ENCODE data around the gene PNPLA6.

DNA sequence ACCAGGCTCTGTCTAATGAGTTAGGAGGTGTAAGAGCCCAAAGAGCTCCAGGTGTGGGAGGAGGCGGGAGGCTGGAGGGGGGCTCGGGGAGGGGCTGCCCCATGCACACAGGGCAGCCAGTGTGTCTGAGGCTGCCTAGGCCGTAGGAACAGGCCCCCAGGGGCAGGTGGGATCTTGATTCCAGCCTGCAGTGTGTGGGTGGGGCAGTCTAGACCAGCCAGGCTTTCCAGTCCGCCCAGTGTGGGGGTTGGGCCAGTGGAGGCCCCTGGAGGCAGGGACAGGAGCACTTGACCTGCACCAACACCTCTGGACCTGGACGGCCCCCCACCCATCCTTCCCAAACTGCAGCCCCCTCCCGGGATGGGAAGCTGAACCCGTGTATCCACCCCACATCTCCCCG lies 54.7 kb downstream of the PNPLA6 start:
- TF ChIP-seq FOXM1 (CRISPR knock-in tag; IDR thresholded peaks at IDR 0.05) (no peak), XRCC5 (optimal IDR thresholded peaks at IDR 0.05; ENCODE audit: low read length) (no peak), ZNF138 (CRISPR knock-in tag; IDR thresholded peaks at IDR 0.05; ENCODE audit: low read depth) (no peak), ATAD3A (CRISPR knock-in tag; IDR thresholded peaks at IDR 0.05) (no peak), POLR2AphosphoS5 (IDR thresholded peaks at IDR 0.05; ENCODE audit: low read depth, low read length) (no peak), SOX13 (IDR thresholded peaks at IDR 0.05) (no peak), SOX13 (CRISPR knock-in tag; conservative IDR thresholded peaks at IDR 0.05 in 1 of 2, IDR thresholded peaks at IDR 0.05 in 1 of 2) (no peak), POLR2A (IDR thresholded peaks at IDR 0.05; ENCODE audit: insufficient read depth in 1 of 2, low read depth in 2 of 2, low read length in 2 of 2) (no peak), EZH2 (conservative IDR thresholded peaks at IDR 0.05; ENCODE audit: low read depth, low read length) (no peak)
- TF ChIP-seq, protein P1, sequence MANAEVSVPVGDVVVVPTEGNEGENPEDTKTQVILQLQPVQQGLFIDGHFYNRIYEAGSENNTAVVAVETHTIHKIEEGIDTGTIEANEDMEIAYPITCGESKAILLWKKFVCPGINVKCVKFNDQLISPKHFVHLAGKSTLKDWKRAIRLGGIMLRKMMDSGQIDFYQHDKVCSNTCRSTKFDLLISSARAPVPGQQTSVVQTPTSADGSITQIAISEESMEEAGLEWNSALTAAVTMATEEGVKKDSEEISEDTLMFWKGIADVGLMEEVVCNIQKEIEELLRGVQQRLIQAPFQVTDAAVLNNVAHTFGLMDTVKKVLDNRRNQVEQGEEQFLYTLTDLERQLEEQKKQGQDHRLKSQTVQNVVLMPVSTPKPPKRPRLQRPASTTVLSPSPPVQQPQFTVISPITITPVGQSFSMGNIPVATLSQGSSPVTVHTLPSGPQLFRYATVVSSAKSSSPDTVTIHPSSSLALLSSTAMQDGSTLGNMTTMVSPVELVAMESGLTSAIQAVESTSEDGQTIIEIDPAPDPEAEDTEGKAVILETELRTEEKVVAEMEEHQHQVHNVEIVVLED (CRISPR knock-in tag; IDR thresholded peaks at IDR 0.05; ENCODE audit: borderline replicate concordance), result no peak
- TF ChIP-seq, protein P2, sequence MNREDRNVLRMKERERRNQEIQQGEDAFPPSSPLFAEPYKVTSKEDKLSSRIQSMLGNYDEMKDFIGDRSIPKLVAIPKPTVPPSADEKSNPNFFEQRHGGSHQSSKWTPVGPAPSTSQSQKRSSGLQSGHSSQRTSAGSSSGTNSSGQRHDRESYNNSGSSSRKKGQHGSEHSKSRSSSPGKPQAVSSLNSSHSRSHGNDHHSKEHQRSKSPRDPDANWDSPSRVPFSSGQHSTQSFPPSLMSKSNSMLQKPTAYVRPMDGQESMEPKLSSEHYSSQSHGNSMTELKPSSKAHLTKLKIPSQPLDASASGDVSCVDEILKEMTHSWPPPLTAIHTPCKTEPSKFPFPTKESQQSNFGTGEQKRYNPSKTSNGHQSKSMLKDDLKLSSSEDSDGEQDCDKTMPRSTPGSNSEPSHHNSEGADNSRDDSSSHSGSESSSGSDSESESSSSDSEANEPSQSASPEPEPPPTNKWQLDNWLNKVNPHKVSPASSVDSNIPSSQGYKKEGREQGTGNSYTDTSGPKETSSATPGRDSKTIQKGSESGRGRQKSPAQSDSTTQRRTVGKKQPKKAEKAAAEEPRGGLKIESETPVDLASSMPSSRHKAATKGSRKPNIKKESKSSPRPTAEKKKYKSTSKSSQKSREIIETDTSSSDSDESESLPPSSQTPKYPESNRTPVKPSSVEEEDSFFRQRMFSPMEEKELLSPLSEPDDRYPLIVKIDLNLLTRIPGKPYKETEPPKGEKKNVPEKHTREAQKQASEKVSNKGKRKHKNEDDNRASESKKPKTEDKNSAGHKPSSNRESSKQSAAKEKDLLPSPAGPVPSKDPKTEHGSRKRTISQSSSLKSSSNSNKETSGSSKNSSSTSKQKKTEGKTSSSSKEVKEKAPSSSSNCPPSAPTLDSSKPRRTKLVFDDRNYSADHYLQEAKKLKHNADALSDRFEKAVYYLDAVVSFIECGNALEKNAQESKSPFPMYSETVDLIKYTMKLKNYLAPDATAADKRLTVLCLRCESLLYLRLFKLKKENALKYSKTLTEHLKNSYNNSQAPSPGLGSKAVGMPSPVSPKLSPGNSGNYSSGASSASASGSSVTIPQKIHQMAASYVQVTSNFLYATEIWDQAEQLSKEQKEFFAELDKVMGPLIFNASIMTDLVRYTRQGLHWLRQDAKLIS (CRISPR knock-in tag; IDR thresholded peaks at IDR 0.05), result no peak

Measured in HepG2 (cell line).